NCI-H2029 treated with DMSO at 0.1 percent for 48 hours (cell line): Measurements from ENCODE around the gene BCAS4.
A peak's percentile ranks its signal among the peaks of the same experiment; 100 is the strongest.
"Not testable (repeated sequence)": the region's sequence is repeated elsewhere in the genome, so short reads cannot be mapped to it uniquely, and the experiment has no call there.

Source experiments
- DNase-seq: peaks from one replicate; lab custom pipeline; 2025; lab: John Stamatoyannopoulos, UW

BCAS4 gene

GRCh38 chr20:50771419-50772080 is 23.3 kb upstream of the BCAS4 start:
- DNase-seq = not testable (repeated sequence)

DNA sequence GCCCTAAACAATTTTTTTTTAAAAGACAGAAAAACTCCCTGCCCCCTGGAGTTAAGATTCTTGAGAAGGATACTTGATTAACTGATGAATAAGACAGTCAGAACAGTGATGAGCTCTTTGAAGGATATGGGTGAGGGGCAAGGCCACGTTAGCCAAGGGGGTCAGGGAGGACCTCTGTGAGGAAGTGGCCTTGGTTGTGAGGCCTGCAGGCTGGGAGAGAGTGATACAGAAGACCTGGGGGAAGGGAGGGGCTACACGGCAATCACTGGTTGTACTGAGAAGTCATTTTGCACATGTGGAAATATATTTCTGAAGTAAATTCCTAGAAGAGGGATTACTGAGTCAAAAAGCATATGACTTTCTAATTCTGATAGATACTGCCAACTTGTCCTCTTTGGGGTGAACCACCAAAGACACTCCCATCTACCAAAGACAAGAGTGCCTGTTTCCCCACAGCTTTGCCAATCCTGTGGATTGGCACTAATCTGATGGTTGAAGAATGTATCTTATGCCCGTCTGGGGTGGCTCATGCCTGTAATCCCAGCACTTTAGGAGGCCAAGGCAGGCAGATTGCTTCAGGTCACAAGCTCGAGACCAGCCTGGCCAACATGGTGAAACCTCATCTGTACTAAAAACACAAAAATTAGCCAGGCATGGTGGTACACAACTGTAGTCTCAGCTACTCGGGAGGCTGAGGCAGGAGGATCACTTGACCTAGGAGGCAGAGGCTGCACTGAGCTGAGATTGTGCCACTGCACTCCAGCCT is 22.3 kb upstream of the BCAS4 start:
- no peak for DNase-seq

GRCh38 chr20:50774515-50774914 is 20.3 kb upstream of the BCAS4 start:
- DNase-seq = no peak

GRCh38 chr20:50776122-50776817 is 18.6 kb upstream of the BCAS4 start:
- DNase-seq = no peak

DNA sequence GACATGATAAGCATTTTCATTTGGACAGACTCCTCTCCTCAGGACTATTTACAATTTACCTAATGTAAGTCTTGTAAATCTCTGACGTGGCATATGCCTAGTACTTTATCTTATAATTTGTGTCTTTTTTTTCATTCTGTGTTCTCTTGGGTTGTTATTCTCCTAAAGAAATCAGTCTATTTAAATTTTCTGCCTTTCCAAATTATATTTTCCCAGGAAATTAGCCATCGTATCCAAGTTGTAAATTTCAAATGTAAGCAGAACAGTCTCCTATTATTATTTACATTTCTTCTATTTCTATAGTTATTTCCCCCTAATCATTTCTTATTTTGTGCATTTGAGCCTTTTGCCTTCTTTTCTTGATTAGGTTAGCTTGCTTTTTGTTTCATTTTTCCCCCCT is 17.5 kb upstream of the BCAS4 start:
- DNase-seq = no peak

DNA sequence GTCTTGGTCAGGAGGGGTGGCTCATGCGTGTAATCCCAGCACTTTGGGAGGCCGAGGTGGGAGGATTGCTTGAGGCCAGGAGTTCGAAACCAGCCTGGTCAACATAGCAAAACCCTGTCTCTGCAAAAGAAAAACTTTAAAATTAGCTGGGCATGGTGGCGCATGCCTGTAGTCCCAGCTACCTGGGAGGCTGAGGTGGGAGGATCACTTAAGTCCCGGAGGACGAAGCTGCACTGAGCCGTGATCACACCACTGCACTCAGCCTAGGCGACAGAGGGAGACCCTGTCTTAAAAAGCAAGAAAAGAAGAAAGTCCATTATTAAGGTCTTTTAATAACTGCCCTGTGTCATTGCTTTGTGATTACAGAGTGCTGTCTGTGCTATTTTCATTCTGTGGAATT is 15.9 kb upstream of the BCAS4 start:
- not testable (repeated sequence) for DNase-seq

DNA sequence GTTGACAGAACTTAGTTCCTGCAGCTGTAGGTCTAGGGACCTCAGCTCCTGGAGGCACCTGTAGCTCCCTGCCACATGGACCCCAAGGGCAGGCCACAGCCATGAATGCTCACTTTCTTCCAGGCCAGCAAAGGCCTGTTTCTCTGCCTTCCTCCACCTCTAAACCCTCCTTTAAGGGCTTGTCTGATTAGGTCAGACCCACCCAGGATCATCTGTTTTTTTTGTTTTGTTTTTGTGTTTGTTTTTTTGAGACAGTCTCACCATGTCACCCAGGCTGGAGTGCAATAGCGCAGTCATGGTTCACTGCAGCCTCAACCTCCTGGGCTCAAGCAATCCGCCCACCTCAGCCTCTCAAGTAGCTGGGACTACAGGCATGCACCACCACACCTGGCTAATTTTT is 11.5 kb upstream of the BCAS4 start:
- no peak for DNase-seq

DNA sequence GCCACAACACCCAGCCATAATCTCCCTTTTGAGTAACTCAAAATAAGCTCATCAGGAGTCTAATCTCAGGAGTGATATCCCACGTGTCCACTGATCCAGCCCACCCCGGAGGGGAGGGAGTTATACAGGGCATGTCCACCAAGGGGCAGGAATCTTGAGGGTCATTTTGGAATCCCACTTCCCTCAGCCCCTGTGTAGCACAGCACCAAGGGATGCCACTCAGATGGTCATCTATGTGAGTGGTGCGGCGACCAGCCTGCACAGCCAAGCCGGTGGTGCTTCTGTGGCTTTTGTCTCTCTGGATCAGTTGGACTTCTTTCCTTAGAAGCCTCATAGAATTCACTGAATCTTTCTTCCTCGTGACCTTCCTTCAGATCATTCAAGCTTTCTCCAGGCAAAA is 11.0 kb upstream of the BCAS4 start:
- no peak for DNase-seq

DNA sequence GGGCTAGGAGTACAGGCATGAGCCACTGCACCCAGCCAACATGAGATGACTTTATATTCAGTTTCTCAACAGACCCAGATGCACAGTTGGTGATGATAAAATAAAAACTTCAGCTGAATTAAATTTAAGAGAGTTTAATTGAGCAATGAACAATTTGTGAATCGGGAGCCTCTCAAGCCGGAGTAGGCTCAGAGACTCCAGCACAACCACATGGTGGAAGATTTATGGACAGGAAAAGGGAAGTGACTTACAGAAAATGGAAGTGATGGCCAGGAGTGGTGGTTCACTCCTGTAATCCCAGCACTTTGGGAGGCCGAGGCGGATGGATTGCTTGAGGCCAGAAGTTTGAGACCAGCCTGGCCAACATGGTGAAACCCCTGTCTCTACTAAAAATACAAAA is 10.4 kb upstream of the BCAS4 start:
- DNase-seq = no peak

- no peak for DNase-seq
Observed at GRCh38 chr20:50786703-50787102, 8.2 kb upstream of the BCAS4 start.

DNA sequence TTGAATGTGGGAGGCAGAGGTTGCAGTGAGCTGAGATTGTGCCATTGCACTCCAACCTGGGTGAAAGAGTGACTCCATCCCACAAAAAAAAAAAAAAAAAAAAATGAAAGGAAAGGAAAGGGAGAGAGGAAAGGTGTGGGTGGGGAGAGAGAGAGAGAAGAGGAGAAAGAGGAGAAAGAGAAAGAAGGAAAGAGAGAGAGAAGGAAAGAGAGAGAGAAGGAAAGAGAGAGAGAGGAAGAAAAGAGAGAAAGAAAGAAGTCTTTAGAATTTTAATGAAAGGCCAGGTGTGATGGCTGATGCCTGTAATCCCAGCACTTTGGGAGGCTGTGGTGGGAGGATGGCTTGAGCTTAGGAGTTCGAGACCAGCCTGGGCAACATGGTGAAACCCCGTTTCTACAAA is 7.7 kb upstream of the BCAS4 start:
- DNase-seq = no peak

DNA sequence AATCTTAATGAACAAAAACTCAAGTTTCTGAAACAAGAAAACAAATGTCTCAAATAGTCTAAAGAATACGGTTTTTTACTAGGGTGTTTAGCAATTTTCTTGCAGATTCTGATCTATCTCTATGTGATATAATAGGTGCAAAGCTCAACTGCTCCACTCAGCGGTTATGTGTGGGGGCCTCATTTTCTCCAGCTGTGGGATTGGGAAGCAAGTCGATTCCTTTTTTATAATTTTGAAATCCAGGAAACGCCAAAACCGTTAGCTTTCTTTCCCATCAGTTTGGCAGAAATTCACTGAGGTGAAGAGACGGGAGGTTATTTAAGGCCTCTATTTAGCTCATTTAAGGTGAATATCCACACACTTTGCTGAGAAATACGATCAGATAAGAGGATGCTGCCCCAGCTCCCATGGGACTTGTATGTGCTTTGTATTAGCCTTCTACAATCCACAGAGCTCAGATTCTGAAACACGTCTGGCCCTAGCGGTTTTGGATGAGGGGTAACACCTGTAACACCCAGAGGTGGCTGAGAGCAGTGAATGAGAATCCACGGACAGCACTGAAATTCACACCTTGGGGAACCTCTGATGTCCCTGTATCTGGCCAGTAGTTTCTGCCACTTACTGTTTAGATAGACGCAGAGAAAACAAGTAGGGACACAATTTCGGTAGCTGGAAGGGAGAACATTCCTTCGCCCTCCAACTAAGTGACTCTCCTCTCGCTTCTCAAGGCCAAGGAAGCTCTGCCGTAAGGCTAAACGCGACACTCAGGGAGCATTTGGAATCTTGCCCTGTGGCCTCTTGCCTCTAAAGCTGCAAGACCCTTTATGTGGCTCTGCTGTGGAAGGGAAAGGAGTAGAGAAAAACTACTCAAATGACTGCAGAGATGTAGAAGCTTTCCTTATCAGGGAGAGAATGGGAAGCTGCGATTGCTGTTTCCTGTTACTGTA is 6.5 kb upstream of the BCAS4 start:
- DNase-seq = no peak

- DNase-seq = no peak
Observed at GRCh38 chr20:50789968-50790650, 4.8 kb upstream of the BCAS4 start.

DNA sequence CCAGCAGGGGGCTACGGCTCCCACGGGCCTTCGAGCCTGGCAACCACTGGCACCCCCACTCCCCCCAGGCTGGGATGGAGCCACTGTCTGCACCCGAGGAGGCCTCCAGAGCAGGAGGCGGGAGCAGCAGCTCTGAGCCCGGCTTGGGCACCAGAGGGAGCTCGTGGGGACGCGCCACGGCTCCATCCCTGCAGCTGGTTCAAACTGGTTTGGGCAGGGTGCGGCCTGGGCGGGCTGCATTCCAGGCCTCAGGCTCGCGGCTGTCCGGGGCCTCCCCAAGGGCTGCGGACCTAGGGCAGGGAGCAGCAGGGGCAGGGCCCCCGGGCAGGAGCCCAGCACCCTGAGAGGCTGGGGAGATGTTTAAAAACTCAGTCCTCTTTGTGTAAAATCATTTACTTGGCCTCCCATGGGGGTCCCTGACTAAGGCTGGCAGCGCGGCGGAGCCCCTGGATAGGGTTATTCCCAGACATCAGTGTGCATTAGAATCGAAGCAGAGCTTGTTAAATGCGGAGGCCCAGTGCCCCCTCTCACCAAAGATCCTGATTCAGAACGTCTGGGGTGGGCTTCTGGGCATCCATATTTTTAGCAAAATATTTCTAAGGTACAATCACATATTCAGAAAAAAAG is 4.1 kb upstream of the BCAS4 start:
- DNase-seq = peak; percentile 36

DNA sequence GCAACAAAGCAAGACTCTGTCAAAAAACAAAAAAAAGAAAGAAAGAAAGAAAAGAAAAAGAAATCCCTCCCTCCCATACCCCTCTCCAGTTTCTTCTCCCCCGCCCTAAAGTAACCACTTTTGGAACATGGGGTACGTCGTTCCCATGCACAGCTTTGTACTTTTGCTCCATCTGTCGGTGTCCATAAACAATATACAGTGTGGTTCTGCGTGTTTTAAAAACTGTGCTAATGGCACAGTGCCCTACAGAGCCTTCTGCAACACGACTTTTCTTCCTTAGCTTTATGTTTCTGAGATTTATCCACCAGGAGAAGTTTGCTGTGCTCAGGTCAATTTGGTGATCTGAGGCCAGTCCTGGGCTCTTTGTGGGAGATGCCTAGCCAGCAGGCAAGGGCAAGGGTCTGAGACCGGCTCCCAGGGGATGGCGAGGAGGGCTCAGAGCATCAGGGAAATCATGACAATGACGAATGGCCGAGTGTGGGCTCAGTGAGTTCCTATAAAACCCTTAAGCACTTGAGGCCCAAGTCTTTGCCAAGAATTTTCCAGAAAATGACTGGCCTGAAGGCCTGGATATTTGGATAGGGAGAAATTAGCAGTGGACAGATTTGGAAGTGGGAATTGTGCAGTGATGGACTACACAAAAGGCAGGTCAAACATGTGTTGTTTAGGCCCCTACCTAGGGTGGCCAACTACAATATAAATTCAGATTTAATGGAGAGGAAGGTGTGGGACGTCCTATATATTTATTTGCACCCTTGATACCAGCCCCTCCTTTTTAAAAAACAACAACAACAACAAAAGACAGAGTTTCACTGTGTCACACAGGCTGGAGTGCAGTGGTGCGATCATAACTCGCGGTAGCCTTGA is 1.9 kb upstream of the BCAS4 start:
- DNase-seq = no peak

DNA sequence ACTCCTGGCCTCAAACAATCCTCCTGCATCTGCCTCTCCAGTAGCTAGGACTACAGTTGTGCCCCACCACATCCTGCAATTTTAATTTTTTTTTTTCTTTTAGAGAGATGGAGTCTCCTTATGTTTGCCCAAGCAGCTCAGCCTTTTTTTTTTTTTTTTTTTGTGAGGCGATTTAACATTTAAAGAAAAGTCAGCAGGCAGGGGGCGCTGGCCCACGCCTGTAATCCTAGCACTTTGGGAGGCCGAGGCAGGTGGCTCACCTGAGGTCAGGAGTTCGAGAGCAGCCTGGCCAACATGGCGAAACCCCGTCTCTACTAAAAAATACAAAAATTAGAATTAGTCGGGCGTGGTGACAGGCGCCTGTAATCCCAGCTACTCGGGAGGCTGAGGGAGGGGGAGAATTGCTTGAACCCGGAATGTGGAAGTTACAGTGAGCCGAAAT is 1.3 kb upstream of the BCAS4 start:
- DNase-seq = not testable (repeated sequence)

- DNase-seq = peak; percentile 23
Observed at GRCh38 chr20:50794181-50794845, 548 bp upstream of the BCAS4 start.

- DNase-seq = no peak
Observed at GRCh38 chr20:50797142-50797541, 2.3 kb downstream of the BCAS4 start.

GRCh38 chr20:50798650-50799049 is 3.8 kb downstream of the BCAS4 start:
- DNase-seq = no peak
